Activated T-cell treated with anti-CD3 and anti-CD28 coated beads for 48 hours (primary cell): ENCODE data around the gene CXCL12.

ENCODE experiments used
- DNase-seq: peaks from one replicate; pipeline ENCODE4 v3.0.0-alpha.2; 2020; ENCODE audit warnings: low read depth

CXCL12 gene

DNA sequence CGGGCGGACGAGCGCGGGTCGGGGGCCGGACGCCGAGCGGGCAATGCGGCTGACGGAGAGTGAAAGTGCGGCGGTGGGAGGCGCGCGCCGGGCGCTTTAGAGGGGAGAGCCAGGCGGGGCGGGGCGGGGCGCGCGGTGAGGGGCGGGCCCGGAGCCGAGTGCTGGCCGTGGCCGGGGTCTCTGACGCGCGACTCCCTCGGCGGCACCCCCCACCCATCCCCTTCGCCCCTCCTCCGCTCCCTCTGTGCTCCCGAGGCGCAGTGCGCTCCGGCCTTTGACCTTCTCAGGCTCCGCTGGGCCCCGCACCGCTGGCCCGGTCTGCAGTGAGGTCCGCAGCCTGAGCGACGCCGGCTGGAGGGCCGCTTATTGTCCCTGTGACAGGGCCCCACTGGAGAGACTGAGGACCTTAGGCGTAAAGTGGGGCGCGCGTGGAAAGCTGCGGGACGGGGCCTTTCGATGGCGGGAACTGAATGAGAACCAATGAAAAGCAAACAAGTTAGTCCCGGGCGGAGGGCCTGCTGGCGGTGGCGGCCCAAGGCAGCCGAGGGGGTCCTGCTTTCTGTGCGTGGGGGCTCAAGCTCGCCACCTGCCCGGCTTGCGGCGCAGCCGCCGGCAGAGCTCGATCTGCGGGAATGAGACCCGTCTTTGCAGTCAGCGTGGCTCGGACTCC, at the start of gene CXCL12:
Gene CXCL12 (minus strand): TSS at position 72 of the 670 bp plus-strand sequence. CDS start 92 bp downstream, outside the sequence.
- DNase-seq = no peak

DNA sequence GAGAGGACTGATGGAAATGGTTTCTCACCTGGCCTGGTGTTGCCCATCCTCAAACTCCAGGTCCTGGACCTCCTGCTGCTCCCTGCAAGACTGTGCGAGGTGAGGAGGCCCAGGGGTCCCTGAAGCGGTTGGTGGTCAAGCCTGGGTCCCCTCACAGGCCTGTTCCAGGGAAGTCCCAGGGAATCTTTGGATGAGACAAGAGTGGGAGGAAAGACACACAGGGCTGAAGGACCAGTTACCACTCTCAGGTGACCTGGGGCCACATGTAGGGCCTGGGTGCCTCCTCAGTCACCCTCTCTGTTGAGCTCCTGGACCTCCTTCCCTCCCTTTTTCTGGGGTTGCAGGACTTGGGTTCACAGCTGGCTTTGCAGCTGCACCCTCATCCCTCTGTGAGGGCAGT, 42.6 kb upstream of the CXCL12 start:
- no peak for DNase-seq

DNA sequence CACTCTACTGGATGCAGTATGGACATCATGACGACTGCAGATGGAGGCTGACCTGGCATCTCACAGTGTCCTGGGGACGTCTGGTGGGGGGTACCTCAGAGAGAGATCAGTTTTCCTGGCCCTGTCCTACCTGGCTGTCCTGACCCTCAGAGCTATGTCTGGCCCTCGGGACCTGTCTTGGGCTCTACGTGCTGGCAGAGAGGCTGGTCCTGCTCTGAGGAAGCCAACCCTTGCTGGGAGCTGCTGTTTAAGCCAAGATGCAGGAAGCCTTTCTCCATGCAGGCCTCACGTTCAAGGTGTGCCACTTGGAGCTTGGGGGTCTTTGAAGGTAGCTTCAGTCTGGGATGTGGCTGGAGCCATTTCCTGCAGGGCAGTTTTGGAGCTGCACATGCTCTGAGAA, 42.1 kb upstream of the CXCL12 start:
- no peak for DNase-seq

DNA sequence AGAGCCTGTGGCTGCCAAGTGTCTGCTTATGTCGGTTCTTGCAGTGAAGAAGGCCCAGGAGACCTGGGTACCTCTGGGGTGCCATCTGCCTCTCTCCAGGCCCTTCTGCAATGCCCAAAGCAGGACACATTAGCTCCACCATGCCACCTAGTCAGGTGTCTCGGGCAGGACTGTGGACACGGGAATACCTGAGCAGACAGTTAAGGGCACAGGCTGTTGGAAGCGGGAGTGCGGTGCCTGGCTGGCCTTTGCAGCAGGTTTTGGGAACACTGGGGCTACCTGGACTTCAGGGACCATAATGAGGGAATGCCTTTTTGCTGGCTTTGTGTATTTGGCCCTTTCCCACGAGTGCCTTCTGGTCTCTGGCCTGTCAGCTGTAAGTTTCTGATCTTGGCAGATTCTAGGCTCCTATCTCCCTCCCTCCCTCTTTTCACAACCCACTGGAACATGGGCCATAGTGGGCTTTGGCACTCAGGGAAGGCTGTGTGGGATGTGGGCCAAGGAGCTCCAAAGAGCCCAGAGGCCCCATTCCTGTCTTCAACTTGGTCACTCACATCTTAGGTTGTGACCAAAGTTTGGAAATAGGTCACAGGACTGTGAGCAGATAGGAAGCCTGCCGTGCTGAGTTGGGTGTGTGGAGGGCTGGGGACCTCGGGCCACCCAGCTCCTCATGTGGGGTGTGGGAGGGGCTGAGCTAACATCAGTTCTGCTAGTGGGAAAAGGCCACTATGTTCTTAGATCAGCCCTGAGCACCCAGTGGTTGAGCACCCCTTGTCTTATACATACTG, 41.5 kb upstream of the CXCL12 start:
- no peak for DNase-seq

DNA sequence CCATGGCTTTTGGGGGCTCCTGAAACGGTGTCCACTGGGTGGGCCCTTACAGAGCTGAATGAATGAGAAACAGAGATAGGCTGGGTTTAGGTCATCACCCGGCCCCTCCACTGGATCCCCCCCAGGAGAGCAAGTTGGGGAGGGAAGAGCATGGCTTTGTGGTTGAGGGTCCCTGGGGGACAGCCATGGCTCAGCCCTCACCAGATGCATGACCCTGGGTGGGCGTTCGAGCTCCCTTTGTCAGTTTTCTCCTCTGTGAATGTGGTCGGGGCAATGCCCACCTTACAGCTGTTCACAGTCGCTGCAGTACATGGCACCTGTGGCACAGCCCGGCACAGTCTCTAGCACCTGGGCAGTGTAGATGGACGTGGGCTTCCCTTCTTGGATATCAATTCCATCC, 40.6 kb upstream of the CXCL12 start:
- no peak for DNase-seq

DNA sequence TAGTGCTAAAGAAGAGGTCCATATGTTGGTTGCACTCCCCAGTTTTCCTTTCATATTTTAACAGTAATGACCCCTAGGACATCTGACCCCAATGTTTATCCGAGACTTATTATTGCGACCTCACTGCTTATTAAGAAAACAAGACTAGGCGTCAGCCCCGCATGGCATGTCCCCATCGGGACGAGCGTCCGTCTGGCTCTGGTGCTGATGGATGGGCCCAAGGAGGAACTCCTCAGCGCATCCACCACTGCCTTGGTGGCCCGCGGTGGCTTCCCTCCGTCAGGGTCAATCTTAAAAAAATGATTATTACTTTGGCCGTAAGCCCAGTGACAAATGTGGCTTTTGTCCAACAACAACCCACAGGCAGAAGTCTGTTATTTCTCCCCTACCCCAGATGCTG, 40.1 kb upstream of the CXCL12 start:
- no peak for DNase-seq

DNA sequence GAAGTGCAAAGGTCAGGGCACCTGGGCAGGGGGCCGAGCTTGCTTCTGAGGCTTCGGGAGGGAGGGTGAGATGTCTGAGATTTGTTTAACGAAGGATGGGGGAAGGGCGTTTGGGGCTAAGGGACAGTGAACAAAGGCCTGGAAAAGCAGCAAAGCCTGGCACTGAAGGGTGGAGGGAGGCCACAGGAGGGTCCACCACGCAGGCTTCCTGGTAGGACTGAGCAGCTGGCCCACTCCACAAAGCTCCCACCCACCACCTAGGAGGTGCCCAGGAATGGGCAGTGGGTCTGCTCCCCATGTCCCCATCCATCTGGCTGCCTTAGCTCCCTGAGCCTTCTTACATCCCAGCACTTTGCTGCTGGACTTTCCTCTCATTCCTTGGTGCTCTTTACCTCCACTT, 39.4 kb upstream of the CXCL12 start:
- no peak for DNase-seq

DNA sequence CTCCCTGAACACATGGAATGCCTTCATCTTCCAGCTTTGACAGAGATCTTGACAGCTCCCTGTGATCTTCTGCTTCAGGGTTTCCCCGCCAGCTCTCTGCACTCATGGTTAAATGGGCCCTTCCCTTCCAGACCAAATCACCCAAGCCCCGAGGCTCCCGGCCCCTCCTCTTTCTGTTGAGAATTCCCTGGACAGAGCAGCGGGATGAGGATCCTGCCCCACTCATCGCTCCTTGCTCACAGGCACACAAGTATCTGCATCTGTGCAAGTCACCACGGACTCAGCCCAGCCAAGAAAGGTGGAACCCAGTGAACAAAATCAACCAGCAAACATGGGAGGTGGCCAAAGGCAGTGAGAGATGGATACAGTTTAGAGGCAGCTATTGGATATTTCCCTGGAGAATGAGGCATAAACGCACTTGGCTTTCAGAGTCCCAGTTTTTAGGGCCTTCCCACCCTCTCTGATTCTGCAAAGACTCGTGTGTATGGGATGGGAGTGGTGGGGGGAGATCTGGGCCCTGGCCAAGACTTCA, 37.7 kb upstream of the CXCL12 start:
- DNase-seq = no peak

DNA sequence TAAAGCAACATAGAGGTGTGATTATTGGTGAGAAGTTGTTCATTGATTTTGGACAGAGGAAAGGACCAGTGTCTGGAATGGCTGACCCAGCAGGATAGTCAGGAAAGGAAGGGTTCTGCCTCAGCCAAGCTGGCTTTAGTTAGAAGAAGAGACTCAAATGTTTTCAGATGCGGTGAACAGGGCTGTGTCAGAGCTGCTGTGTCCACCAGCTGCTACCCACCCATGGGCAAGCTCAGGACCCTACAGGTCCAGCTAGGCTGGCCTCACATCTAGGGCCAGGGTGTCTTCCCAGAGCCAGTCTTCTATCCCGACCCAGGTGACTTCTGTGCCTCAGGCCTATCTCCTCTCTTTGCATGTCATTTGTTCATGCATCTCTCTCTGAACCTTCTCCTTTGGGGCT, 37.3 kb upstream of the CXCL12 start:
- no peak for DNase-seq

DNA sequence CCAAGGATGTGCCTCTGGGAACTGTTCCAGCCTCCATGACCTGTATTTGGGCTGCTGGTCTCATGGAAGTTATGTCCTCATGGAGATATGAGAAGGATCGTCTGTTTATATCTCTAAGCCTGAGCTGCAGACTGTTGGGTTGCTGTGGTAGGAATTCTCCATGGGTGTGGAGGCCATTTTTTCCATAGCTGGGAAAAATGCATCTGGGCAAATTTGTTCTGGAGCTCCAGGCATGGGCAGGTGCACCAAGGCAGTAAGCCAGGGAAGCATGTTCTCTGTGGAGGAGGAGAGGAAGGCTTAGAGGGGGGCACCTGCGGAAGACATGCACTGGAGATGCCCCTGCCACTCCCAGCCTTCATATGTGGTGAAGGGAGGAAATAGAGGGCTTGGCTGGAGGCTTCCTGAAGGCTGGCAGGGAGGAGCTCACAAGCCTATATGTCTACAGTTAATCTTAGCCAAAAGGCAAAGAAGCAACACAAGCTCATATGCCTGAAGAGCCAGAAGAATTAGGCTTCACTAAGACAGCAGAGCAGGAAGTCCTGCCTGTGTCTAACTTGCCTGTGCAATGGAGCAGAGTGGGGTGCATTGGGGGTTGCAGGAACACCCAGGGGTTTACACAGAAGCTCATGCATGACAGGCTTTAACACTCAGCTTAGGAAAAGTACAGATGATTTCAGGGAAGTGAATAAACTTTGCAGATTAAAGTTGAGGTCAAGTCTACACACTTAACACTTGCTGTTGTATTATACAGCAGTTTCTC, 35.1 kb upstream of the CXCL12 start:
- DNase-seq = no peak

DNA sequence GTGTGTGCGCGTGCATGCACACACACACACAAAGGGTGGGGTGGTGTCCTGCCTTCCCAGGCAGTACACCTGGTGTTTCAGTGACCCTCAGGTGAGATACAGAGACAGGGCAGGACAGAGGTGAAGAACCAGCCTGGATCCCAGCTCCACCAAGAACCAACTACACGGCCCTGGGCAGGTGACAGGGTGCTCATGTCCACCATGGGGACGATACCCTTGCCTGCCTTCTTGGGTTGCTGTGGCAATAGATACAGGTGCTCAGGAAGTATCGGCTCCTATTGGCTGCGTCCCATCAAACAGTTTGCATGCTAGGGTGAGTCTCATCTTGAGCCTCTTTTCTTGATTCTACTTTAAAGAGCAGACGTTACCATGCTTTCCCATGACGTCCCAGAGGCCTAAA, 33.7 kb upstream of the CXCL12 start:
- no peak for DNase-seq

DNA sequence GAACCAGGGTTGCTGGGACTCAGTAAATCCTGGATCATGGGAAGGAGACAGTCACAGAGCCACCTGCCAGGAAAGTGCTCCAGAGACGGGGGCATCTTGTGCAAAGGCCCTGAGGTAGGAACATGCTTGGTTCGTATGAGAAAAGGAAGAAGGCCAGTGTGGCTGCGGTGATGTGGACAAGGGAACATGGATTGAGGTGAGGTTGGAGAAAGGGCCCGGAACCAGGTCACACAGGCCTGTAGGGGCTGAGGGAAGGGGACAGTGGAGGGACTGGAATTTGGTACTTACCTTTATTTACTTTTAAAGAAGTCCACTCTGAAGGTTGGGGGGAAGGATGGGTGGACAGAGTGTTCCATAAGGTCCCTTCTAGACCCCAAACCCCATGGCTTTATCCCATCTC, 32.9 kb upstream of the CXCL12 start:
- DNase-seq = no peak

DNA sequence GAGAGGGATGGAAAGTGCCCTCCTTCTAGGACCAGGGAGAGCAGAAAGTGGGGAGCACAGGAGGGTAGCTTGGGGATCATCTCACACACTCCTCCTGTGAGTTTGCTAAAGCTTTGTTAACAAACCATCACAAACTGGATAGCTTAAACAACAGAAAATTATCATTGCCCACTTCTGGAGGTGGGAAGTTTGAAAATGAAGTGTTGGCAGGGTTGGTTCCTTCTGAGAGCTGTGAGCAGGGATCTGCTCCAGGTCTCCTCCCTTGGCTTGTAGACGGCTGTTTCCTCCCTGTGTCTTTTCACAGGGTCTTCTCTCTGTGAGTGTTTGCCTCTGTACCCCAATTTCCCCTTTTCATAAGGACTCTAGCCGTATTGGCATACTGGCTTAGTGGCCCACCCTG, 32.0 kb upstream of the CXCL12 start:
- DNase-seq = no peak

DNA sequence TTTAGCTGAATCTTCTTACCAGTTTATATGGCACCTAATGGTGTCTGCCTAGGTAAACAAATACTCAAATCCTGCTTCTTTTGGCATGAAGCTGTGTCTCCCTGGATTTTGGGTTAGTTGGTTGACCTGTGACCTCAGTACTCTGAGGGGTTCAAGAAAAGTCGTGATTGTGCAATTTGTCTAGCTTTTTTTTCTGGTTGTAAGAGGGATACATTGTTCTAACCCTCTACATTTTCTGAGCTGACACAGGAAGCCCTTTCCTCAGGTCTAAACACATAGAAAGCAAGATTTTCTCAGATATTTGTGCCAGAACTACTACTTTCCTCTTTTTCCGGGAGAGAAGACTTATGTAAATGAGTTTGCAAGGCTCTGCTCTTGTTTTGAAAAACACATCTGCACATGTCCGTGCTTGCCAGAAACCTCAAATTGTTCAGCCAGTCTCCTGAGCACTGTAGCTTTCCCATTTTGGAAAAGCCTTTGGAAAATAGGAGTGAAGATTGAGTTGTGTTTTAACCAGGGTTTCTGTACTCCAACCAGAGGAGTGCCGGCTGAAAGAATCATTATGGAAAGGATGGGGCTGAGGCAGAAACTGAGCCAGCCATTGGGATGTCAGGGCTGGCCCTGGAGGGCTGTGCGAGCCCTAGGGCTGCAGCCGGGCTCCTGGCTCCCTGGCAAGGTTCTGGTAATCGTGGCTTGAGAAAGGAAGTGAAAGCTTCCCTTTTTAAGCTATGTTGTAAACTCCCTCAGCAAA, 31.3 kb upstream of the CXCL12 start:
- DNase-seq = no peak

DNA sequence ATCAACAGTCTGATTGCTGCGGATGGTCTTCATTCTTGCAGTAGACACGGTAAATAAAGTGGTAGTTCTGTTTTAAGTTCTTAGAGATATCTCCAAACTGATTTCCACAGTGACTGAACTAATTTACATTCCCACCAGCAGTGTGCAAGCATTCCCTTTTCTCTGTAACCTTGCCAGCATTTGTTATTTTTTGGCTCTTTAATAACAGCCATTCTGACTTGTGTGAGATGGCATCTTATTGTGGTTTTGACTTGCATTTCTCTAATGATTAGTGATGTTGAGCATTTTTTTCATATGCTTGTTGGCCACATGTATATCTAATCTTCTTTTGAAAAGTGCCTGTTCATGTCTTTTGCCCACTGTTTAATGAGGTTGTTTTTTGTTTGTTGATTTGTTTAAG, 30.2 kb upstream of the CXCL12 start:
- DNase-seq = no peak

DNA sequence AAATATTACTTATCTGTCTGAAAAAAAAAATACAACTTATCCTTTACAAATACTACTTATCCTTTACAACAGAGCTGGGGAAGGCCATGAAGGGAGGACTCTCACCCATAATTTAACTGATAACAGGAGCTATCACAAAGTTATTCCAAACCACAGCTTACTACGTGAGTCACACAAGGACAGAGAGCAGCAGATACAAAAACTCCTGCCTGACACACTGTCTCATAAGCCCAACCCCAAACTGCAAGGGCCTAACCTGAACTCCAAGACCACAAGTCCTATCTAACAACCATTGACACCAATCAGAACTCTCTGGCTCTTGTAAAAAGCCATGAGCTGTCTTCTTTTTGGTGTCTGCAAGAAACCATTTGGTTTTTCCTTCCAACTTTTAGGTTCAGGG, 28.5 kb upstream of the CXCL12 start:
- DNase-seq = no peak

DNA sequence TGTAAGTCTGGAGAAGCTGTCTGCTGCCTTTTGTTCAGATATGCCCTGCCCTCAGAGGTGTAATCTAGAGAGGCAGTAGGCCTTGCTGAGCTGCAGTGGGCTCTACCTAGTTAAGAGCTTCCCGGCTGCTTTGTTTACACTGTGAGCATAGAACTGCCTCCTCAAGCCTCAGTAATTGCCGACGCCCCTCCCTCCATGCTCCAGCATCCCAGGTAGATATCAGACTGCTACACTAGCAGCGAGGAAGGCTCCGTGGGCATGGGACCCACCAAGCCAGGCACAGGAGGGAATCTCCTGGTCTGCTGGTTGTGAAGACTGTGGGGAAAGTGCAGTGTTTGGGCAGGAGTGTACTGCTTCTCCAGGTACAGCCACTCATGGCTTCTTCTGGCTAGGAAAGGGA, 26.4 kb upstream of the CXCL12 start:
- no peak for DNase-seq

DNA sequence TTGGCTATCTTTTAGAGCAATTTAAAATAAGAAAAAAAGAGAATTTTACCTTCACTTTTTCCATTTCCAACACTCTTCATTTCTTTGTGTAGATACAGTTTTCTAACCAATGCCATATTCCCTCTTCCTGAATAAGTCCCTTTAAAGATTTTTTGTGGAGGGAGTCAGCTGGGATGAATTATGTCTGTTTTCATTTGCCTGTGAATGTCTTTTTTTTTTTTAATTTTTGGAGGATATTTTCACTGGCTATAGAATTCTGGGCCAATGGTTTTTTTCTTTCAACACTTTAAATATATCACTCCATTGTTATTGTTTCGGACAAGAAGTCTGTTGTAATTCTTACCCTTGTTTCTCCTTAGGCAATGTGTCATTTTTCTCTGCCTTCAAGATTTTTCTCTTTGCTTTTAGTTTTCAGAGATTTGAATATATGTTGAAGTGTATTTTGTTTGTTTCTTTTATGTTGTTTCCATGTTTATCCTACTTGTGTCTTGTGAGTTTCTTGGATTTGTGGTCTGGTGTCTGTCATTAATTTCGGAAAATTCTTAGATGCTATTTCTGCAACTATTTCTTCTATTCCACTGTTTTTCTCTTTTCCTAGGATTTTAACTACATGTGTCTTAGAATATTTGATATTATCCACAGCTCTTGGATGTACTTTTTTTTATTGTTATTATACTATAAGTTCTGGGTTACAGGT, 20.0 kb upstream of the CXCL12 start:
- DNase-seq = no peak

DNA sequence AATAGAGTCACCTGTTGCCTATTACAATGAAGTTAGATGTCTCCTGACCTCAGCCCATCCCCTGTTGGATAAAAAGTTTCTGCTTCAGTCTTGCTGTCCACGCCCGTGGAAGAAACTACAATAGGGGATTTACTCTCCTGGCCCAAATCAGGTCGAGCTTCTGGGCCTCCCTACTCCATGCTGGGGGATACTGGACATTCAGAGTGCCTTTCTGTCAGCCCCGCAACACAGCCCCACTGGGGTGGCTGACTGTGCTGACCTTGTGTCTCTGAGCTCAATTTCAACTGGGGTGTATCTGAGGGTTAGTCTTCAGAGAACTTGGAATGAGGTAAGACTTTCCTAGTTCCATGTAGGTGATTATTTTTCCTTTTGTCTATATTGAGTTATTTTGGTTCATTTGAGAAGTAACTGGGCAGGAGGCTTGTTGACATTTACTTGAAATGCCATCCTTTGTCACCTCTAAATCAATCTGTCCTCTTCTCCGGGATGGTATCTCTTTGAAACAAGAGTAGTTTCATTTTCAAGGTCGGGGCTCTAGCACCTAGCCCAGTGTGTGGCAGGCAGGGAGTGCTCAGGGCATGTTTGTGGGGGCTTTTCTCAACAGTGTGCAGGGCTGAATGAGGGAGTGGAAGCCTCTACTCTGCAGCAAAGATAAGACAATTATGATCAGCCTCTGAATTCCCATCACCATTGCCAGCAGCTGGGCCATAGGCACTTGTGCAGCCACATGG, 17.7 kb upstream of the CXCL12 start:
- DNase-seq = no peak

DNA sequence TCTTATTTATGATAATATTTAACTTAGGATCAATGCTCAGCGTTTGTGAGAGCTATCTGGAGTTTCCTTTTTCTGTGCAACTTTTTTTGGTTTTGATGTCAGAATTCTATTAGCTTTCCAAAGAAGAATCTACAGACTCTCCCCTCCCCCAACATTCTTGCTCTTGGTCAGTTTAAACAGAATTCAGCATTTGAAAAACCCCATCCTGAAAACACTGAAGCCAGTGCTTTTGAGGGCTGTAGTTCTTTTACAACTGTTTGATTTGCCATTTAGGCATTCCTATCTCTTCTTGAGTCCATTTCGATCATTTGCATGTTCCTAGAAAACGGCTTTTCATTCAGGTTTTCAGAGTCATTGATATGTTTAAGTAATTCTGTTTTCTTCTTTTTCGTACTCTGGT, 15.6 kb upstream of the CXCL12 start:
- DNase-seq = no peak
